ENCODE results near the gene NFKBIE.

- TF ChIP-seq CTCF (IDR thresholded peaks at IDR 0.05) (peak; percentile 67 to 79 (median 74)), POLR2A (IDR thresholded peaks at IDR 0.05) (no peak), POLR2AphosphoS5 (IDR thresholded peaks at IDR 0.05) (no peak)
Measured at GRCh38 chr6:44304282-44305199, 39.2 kb upstream of the NFKBIE start.

Data from upper lobe of left lung (tissue), 4 donors.